Endothelial cell (in vitro differentiated cells): ENCODE results near the gene ATP10A. TPM values are rescaled to one million over a fixed set of nuclear protein-coding genes. Genes with fewer than 3 reads are reported as not detected.

Experiments used
- DNase-seq: peaks from one replicate; pipeline ENCODE4 v3.0.0; 2021; ENCODE audit warnings: low spot score
- H3K27ac Mint-ChIP-seq: one replicate; pipeline ENCODE4 v1.8.0; 2021; ENCODE audit warnings: mixed read lengths, inconsistent platforms; ENCODE audit not compliant: unreplicated experiment
- H3K27me3 Mint-ChIP-seq: one replicate; pipeline ENCODE4 v1.8.0; 2021; ENCODE audit warnings: mild to moderate bottlenecking, moderate library complexity, mixed read lengths, inconsistent platforms; ENCODE audit not compliant: unreplicated experiment
- H3K36me3 Mint-ChIP-seq: one replicate; pipeline ENCODE4 v1.8.0; 2021; ENCODE audit warnings: mild to moderate bottlenecking, low read depth, mixed read lengths, inconsistent platforms; ENCODE audit not compliant: unreplicated experiment
- H3K4me1 Mint-ChIP-seq: one replicate; pipeline ENCODE4 v1.8.0; 2021; ENCODE audit warnings: mild to moderate bottlenecking, mixed read lengths, inconsistent platforms; ENCODE audit not compliant: unreplicated experiment
- H3K4me3 Mint-ChIP-seq: one replicate; pipeline ENCODE4 v1.8.0; 2021; ENCODE audit warnings: mild to moderate bottlenecking, mixed read lengths, inconsistent platforms; ENCODE audit not compliant: unreplicated experiment
- H3K9me3 Mint-ChIP-seq: one replicate; pipeline ENCODE4 v1.8.0; 2021; ENCODE audit warnings: mixed read lengths, inconsistent platforms; ENCODE audit not compliant: unreplicated experiment
- total RNA-seq: library from RNA; stranded (reverse); fragmentation: NEBNext Ultra II Directional; extraction: Animal tissue kit (Norgen Biotek cat#: 25700); gene quantifications from one replicate; pipeline ENCODE4 v1.2.1, GENCODE V29; 2021; ENCODE audit not compliant: unreplicated experiment
- TF ChIP-seq, protein P1 (sequence below): fragments of 200-600 bp; sonication (generic); IDR thresholded peaks from one replicate; pipeline ENCODE4 v1.5.0; 2021; ENCODE audit warnings: antibody characterized with exemption; ENCODE audit not compliant: unreplicated experiment

ATP10A gene
- total RNA-seq, 1 donor from 2014 or later = 0.13 TPM

DNA sequence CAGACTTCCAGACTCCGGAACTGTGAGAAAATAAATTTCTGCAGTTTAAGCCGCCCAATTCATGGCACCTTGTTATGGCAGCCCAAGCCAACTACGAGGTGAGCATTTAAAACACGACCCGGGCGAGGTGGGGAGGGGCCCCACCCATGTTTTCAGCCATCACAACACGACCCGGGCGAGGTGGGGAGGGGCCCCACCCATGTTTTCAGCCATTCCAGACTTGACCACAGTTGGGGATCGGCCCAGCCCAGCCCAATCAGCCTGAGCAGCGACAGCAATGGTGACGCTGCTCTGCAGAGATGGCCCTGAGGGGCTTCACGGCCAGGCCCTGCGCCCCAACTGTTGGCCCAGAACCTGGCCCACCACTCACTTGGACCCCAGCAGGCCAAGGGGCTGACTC is 93.1 kb downstream of the ATP10A start:
- Mint-ChIP-seq H3K4me3 (no peak overlapping the region), H3K4me1 (peaks cover 9% of the 10 kb centered on the region), H3K27me3 (peaks cover 5% of the 10 kb centered on the region), H3K36me3 (no peaks in the 10 kb centered on the region), H3K27ac (no peak overlapping the region), H3K9me3 (no peaks in the 10 kb centered on the region)
- TF ChIP-seq, protein P1, sequence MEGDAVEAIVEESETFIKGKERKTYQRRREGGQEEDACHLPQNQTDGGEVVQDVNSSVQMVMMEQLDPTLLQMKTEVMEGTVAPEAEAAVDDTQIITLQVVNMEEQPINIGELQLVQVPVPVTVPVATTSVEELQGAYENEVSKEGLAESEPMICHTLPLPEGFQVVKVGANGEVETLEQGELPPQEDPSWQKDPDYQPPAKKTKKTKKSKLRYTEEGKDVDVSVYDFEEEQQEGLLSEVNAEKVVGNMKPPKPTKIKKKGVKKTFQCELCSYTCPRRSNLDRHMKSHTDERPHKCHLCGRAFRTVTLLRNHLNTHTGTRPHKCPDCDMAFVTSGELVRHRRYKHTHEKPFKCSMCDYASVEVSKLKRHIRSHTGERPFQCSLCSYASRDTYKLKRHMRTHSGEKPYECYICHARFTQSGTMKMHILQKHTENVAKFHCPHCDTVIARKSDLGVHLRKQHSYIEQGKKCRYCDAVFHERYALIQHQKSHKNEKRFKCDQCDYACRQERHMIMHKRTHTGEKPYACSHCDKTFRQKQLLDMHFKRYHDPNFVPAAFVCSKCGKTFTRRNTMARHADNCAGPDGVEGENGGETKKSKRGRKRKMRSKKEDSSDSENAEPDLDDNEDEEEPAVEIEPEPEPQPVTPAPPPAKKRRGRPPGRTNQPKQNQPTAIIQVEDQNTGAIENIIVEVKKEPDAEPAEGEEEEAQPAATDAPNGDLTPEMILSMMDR = no peak
- no peak for DNase-seq

DNA sequence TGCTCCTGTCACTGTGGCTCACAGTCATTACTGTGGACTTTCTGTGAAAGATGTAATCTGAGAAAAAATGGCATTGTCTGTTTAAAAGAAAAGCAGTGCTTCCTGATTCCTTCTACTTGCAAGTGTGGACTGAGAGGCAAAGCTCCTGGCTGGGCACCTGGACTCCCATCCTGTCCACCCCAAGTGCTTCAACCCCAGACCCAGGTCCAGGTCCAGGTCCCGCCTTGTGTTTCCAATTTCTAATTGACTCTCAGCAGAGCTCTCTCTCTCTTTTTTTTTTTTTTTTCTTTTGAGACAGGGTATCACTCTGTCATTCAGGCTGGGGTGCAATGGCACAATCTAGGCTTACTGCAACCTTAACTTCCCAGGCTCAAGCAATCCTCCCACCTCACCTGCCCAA is 94.9 kb downstream of the ATP10A start:
- Mint-ChIP-seq H3K4me3 (no peak overlapping the region), H3K36me3 (no peaks in the 10 kb centered on the region), H3K27ac (no peak overlapping the region), H3K27me3 (peaks cover 2% of the 10 kb centered on the region), H3K4me1 (peaks cover 4% of the 10 kb centered on the region), H3K9me3 (no peaks in the 10 kb centered on the region)
- DNase-seq = no peak
- TF ChIP-seq, protein P1 = no peak

DNA sequence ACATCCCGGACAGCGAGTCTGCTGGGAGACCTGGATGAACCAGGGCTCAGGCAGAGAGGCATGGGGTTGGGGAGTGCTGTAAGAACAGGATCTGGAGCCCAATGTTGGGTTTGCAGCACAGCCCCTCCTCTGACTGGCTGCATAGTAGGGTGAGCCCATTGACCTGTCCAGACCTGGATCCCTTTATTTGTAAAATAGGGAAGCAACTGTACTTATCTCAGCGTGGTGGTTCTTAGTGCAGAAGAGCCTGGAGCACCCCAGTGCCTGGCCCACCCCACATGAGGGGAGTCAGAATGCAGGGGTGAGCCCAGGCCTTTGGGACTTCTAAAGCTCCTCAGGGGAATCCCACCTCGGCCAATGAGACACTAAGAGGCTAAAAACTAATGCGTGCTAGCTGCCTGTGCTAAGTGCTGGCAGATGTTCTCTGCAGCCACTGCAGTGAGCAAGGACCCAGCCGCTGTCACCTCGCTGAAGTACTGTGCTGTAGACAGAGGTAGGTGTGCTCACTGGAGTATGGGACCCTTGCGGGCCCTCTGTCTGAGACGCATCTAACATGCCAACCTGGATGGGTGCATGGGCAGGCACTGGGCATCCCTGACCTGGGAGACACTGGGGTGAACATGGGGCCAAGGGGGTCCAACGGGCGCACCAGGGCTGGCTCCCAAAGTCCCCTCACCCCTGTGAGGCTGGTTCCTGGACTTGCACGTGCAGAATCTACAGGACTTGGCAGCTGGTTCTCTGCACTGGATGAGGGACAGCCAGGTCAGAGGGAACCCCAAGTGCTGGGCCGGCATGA is 95.6 kb downstream of the ATP10A start:
- no peaks in the 10 kb centered on the region for H3K9me3 Mint-ChIP-seq
- H3K27ac Mint-ChIP-seq = no peak overlapping the region
- TF ChIP-seq, protein P1 = no peak
- no peak for DNase-seq
- H3K36me3 Mint-ChIP-seq = no peaks in the 10 kb centered on the region
- no peak overlapping the region for H3K4me3 Mint-ChIP-seq
- peaks cover 2% of the 10 kb centered on the region for H3K27me3 Mint-ChIP-seq
- peaks cover 4% of the 10 kb centered on the region for H3K4me1 Mint-ChIP-seq

DNA sequence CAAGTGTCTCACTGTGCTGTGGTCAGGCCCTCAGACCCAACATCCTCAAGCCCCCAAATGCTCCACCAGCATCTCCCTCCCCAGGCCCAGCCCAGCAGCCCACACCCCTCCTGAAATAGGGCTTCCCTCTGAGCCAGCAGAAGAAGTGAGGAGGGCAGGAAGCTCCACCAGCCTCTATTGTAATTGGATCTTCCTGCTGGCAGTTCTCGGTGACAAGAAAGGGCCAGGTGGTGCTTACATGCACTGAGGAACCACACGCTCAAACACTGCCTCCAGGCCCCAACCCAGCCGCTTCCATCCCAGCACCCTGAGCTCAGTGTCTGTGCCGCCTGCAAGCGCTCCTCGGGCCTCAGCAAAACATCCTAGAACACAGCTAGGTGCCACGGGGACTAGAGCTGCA is 96.7 kb downstream of the ATP10A start:
- TF ChIP-seq, protein P1 = no peak
- Mint-ChIP-seq H3K27ac (no peak overlapping the region), H3K27me3 (no peaks in the 10 kb centered on the region), H3K9me3 (no peaks in the 10 kb centered on the region), H3K4me1 (peaks cover 4% of the 10 kb centered on the region), H3K4me3 (no peak overlapping the region), H3K36me3 (no peaks in the 10 kb centered on the region)
- no peak for DNase-seq

DNA sequence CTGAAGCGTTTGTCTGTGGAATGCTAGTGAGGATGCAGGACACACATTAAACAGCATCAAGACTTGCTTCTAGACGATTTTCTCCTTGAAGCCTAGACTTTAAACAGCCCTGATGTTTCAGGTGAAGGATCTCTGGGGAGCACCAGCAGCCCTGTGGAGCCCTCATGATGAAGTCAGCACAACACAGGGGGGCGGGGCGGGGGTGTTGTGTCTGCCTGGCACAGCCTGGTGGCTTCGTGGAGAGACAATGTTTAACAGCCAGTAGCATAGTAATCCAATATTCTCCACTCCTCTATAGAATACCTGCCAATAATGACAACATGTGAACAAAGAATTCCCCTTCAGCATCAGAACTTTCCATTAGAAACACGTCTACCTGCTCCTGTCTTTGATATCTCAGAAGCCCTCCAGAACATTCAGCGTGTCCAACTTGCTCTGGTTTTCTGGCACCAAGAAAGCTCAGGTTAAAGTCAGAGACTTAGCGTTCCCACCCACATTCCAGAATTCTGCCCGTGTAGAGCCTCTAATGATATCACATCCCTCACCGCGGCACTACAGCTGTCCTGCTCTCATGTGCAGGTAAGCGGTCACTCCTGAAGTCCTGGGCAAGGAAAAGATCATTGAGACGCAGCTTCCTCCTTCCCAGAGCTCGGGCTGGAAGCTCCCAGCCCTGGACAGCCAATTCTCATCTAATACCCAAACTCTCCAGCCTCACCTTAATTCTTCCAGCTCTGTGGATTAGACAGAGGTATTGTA is 98.0 kb downstream of the ATP10A start:
- no peak overlapping the region for H3K4me3 Mint-ChIP-seq
- no peak overlapping the region for H3K27ac Mint-ChIP-seq
- TF ChIP-seq, protein P1 = no peak
- DNase-seq = no peak
- H3K4me1 Mint-ChIP-seq = peaks cover 4% of the 10 kb centered on the region
- H3K9me3 Mint-ChIP-seq = no peaks in the 10 kb centered on the region
- no peaks in the 10 kb centered on the region for H3K27me3 Mint-ChIP-seq
- no peaks in the 10 kb centered on the region for H3K36me3 Mint-ChIP-seq
